OCI-LY3 (cell line): ENCODE measurements around the gene TRIO.
A peak's percentile ranks its signal among the peaks of the same experiment; 100 is the strongest.

ENCODE experiments used
- H2AFZ ChIP-seq: fragments of 200-600, 300-600 bp; shearing (Covaris generic); 2 replicates; pipeline ENCODE4 v1.6.0; 2014; ENCODE audit warnings: antibody characterized with exemption, low read depth, low read length
- H3K27ac ChIP-seq: fragments of 200-600, 300-600 bp; sonication (generic); 2 replicates; pipeline ENCODE4 v1.5.1; 2014; ENCODE audit warnings: mild to moderate bottlenecking, low read length, moderate library complexity, mixed read lengths
- H3K27me3 ChIP-seq: fragments of 200-600, 300-600 bp; sonication (generic); 2 replicates; pipeline ENCODE4 v1.6.1; 2014; ENCODE audit warnings: low read depth, low read length, mixed read lengths
- H3K36me3 ChIP-seq: fragments of 200-600, 300-600 bp; sonication (generic); replicated peaks from 2 replicates; pipeline ENCODE3; 2014; ENCODE audit warnings: low read depth, low read length, mixed read lengths
- H3K4me1 ChIP-seq: fragments of 300-600, 200-600 bp; sonication (generic); 2 replicates; pipeline ENCODE4 v1.6.1; 2014; ENCODE audit warnings: low read length, mixed read lengths
- H3K4me2 ChIP-seq: fragments of 200-600, 300-600 bp; sonication (generic); 2 replicates; pipeline ENCODE4 v1.6.1; 2014; ENCODE audit warnings: low read length, mixed read lengths
- H3K4me3 ChIP-seq: fragments of 300-600, 200-600 bp; sonication (generic); 2 replicates; pipeline ENCODE4 v1.5.1; 2014; ENCODE audit warnings: antibody characterized with exemption, mild to moderate bottlenecking, low read length, moderate library complexity
- H3K79me2 ChIP-seq: fragments of 300-600, 200-600 bp; shearing (Covaris generic); 2 replicates; pipeline ENCODE4 v1.6.1; 2014; ENCODE audit warnings: mild to moderate bottlenecking, low read length, mixed read lengths
- H3K9ac ChIP-seq: fragments of 300-600, 200-600 bp; shearing (Covaris generic); 2 replicates; pipeline ENCODE4 v1.6.0; 2014; ENCODE audit warnings: mild to moderate bottlenecking, low read length, moderate library complexity
- H3K9me3 ChIP-seq: fragments of 200-600, 300-600 bp; shearing (Covaris generic); 2 replicates; pipeline ENCODE4 v1.6.1; 2014; ENCODE audit warnings: low read length, mixed read lengths; ENCODE audit not compliant: insufficient read depth
- H4K20me1 ChIP-seq: fragments of 200-600, 300-600 bp; sonication (generic); 2 replicates; pipeline ENCODE4 v1.6.1; 2016; ENCODE audit warnings: low read length, mixed read lengths; ENCODE audit not compliant: insufficient read depth
- EZH2phosphoT487 ChIP-seq: fragments of 200-600 bp; shearing (Covaris generic); IDR thresholded peaks from 2 replicates; pipeline ENCODE4 v1.6.1; 2018; ENCODE audit warnings: antibody characterized with exemption, mixed run types, low read depth
- TF ChIP-seq, protein P1 (sequence below): fragments of 200-600, 300-600 bp; sonication (generic); IDR thresholded peaks from 2 replicates; pipeline ENCODE4 v1.5.1; 2014; ENCODE audit warnings: antibody characterized with exemption, low read length, low read depth

Gene TRIO

DNA sequence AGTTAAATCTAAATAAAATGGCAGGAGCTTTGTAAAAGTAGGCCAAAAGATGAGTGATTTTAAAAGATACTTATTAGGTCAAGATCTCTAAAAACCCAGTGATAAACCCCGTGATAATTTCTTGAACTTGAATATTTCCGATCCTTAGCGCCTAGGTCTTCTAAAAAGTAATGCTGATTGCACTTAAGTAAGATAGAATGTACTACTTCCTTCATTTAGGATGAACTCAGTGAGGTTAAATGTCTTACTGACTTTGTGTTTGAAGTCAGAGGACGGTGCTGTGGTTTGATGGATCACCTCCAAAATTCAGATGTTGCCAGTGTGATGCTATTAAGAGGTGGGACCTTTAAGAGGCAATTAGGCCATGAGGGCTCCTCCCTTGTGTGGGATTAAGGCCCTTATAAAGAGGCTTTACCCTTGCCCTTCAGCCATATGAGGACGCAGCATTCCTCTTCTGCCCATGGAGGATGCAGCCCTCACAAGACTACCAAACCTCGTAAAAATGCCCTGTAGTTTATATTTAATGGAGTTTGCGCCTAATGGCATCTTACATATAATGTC lies 130.1 kb downstream of the TRIO start:
- no peak overlapping the region for H3K4me2 ChIP-seq
- no peaks in the 10 kb centered on the region for H3K4me1 ChIP-seq
- no peaks in the 10 kb centered on the region for H3K36me3 ChIP-seq
- no peak overlapping the region for H3K4me3 ChIP-seq
- H2AFZ ChIP-seq: no peak overlapping the region
- no peak overlapping the region for H3K27ac ChIP-seq
- TF ChIP-seq EZH2phosphoT487: no peak
- TF ChIP-seq, protein P1, sequence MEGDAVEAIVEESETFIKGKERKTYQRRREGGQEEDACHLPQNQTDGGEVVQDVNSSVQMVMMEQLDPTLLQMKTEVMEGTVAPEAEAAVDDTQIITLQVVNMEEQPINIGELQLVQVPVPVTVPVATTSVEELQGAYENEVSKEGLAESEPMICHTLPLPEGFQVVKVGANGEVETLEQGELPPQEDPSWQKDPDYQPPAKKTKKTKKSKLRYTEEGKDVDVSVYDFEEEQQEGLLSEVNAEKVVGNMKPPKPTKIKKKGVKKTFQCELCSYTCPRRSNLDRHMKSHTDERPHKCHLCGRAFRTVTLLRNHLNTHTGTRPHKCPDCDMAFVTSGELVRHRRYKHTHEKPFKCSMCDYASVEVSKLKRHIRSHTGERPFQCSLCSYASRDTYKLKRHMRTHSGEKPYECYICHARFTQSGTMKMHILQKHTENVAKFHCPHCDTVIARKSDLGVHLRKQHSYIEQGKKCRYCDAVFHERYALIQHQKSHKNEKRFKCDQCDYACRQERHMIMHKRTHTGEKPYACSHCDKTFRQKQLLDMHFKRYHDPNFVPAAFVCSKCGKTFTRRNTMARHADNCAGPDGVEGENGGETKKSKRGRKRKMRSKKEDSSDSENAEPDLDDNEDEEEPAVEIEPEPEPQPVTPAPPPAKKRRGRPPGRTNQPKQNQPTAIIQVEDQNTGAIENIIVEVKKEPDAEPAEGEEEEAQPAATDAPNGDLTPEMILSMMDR: no peak
- no peaks in the 10 kb centered on the region for H3K79me2 ChIP-seq
- no peak overlapping the region for H3K9ac ChIP-seq
- H4K20me1 ChIP-seq: no peaks in the 10 kb centered on the region
- H3K9me3 ChIP-seq: no peaks in the 10 kb centered on the region
- peaks cover 4% of the 10 kb centered on the region; the same call in 1 of the 2 replicates for H3K27me3 ChIP-seq

DNA sequence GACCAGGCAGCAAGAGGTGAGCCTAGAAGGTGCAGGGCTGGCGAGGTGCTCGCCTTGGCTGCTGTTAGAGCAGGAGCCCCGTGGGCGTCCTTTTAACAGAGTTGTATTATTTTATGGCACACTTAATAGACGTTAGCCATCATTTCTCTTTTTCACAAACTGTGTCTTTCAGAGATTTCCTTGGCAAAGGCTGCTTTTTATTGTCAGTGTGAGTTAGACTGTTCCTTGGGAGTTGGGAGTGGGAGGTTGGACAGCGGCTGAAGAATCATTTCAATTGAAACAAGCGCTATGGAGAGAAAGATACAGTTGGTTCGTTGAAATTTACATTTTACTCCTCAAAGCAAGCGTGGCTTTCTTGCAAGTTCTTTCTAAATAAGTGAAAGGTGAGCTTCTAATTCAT lies 133.2 kb downstream of the TRIO start:
- no peak overlapping the region for H3K4me2 ChIP-seq
- no peaks in the 10 kb centered on the region for H3K79me2 ChIP-seq
- H3K36me3 ChIP-seq: no peaks in the 10 kb centered on the region
- H2AFZ ChIP-seq: no peak overlapping the region
- no peak overlapping the region for H3K9ac ChIP-seq
- H3K4me1 ChIP-seq: no peaks in the 10 kb centered on the region
- no peak overlapping the region for H3K4me3 ChIP-seq
- TF ChIP-seq, protein P1: no peak
- no peak for TF ChIP-seq EZH2phosphoT487
- peaks cover 4% of the 10 kb centered on the region; the same call in 1 of the 2 replicates for H3K27me3 ChIP-seq
- no peaks in the 10 kb centered on the region for H3K9me3 ChIP-seq
- no peak overlapping the region for H3K27ac ChIP-seq
- no peaks in the 10 kb centered on the region for H4K20me1 ChIP-seq

DNA sequence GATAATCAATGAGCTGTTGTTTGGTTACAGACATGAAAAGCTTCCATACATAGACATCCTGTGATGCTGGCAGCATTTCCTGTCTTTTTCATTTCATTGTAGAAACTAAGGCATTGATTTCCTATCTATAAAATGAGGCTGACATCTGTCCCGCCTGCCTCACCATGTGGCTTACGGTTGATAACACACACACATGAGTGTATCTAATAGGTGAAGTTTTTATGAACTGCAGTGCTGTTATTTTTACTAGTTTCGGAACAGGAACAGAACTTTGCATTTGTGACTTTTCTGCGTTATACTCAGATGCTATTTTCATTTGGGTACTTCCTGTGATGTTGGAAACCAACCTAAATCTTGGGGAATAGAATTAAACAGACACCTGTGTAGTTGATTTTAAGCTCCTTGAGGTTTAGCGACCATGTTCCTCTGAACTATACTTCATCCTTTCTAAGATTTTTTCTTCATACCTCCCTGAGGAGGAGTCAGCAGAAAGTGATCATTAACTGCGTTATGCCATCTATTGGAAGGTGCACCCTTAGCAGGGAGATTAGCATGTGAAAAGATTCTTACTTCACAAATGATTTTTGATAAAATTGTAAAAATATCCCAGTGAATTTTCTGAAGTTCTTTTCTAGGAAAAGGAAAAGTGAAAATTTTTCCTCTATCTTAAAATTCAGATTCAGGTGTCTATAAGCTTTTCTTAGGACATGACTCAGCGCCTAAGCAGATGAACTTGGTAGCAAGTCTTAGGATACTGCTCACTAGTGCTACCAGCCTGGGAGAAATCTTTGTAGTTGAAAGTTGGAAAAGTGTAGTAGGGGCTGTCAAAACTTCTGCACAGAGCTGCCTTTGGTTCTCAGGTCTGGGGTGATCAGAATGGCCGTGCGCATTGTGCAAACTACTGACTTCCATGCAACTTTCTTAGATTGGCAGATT lies 134.5 kb downstream of the TRIO start:
- TF ChIP-seq, protein P1: peak; percentile 14; the same call in 1 of the 2 replicates
- no peak for TF ChIP-seq EZH2phosphoT487
- Histone ChIP-seq H4K20me1 (no peaks in the 10 kb centered on the region), H3K9me3 (no peaks in the 10 kb centered on the region), H3K4me2 (peak overlapping the region; percentile 50), H3K27ac (no peak overlapping the region), H3K36me3 (no peaks in the 10 kb centered on the region), H3K4me1 (no peaks in the 10 kb centered on the region), H3K27me3 (peaks cover 4% of the 10 kb centered on the region; the same call in 1 of the 2 replicates), H2AFZ (no peak overlapping the region), H3K4me3 (peak overlapping the region; percentile 43; the same call in 1 of the 2 replicates), H3K9ac (no peak overlapping the region), H3K79me2 (no peaks in the 10 kb centered on the region)

DNA sequence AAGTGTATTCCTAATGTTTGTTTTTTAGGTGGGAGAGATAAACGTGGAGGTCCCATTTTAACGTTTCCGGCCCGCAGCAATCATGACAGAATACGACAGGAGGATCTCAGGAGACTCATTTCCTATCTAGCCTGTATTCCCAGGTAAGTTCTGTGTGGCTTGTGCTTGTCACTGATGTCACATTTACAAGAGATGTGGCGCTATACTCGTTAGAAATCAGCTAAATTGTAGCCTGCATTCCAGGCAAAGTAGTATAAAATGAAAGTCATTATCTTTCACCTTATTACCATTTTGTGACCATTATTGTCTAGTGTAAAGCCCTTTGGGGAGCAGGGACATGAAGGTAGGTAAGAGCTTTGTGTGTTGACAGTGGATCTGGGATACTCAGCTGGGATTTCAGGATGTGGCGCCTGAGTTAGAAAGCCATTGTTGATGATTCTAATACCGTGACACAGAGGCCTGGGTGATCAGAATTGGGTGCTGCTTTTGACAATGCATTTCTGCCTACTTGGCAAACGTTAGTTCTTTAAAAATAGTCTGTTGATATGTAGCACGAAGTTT lies 137.2 kb downstream of the TRIO start:
- H3K27ac ChIP-seq: no peak overlapping the region
- no peaks in the 10 kb centered on the region for H3K9me3 ChIP-seq
- no peaks in the 10 kb centered on the region for H3K4me1 ChIP-seq
- H3K36me3 ChIP-seq: no peaks in the 10 kb centered on the region
- H3K27me3 ChIP-seq: peaks cover 4% of the 10 kb centered on the region; the same call in 1 of the 2 replicates
- no peaks in the 10 kb centered on the region for H4K20me1 ChIP-seq
- no peak overlapping the region for H2AFZ ChIP-seq
- TF ChIP-seq, protein P1: no peak
- TF ChIP-seq EZH2phosphoT487: no peak
- no peak overlapping the region for H3K4me3 ChIP-seq
- no peak overlapping the region for H3K9ac ChIP-seq
- H3K4me2 ChIP-seq: no peak overlapping the region
- no peaks in the 10 kb centered on the region for H3K79me2 ChIP-seq
